ENCODE measurements around the gene CLPSL2.

The CLPSL2 gene

DNA sequence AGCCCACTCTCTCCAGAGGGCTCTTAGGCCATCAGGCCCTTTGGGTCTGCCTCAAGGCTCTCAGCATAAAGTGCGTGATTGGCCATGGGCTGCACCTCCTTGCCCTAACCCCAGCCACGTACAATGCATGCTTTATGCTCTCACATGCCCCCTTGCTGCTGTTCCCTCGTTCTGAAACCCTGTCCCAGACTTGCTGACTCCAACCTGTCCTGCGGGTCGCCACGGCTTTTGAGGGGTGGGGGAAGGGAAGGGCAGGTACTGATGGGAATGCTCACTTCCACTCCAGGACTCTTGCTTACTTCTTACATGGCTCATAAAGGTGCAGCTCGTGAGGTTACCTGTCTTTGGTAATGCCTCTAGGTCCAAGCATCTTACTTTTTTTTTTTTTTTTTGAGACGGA lies 33.6 kb upstream of the CLPSL2 start:
- no peak overlapping the region for H3K9ac ChIP-seq (ENCODE audit: low read length)

DNA sequence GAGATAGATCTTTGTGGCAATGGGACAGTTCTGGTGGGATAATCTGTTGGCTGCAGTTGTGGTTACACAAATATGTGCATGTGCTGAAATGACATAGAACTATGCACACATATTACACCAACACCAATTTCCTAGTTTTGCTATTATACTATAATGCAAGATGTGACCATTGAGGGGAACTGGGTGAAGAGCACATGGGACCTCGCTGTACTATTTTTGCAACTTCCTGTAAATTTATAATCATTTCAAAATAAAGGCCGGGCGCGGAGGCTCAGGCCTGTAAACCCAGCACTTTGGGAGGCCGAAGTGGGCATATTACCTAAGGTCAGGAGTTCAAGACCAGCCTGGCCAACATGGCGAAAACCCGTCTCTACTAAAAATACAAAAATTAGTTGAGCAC lies 30.9 kb upstream of the CLPSL2 start:
- no peak overlapping the region for H2AFZ ChIP-seq (ENCODE audit: low read length)
- no peak overlapping the region for H3K4me2 ChIP-seq (ENCODE audit: low read length)
- H3K27me3 ChIP-seq (ENCODE audit: insufficient read depth, low read length) = peaks cover 6% of the 10 kb centered on the region; the same call in 1 of the 2 replicates
- H3K79me2 ChIP-seq (ENCODE audit: insufficient read depth, low read length) = no peaks in the 10 kb centered on the region
- no peaks in the 10 kb centered on the region for H4K20me1 ChIP-seq (ENCODE audit: insufficient read depth, low read length)
- no peaks in the 10 kb centered on the region for H3K4me1 ChIP-seq (ENCODE audit: insufficient read depth, low read length, severe bottlenecking)
- no peaks in the 10 kb centered on the region for H3F3A ChIP-seq (ENCODE audit: insufficient read depth, low read length)
- peaks cover 5% of the 10 kb centered on the region; the same call in 1 of the 2 replicates for H3K36me3 ChIP-seq (ENCODE audit: insufficient read depth, low read length)
- H3K9me3 ChIP-seq (ENCODE audit: low read length) = 0 out of 2 replicates have a peak, but pooled peaks cover 6% of the 10 kb centered on the region
- no peak overlapping the region for H3K4me3 ChIP-seq (ENCODE audit: low read depth, low read length, poor library complexity, severe bottlenecking)
- TF ChIP-seq, protein P1, sequence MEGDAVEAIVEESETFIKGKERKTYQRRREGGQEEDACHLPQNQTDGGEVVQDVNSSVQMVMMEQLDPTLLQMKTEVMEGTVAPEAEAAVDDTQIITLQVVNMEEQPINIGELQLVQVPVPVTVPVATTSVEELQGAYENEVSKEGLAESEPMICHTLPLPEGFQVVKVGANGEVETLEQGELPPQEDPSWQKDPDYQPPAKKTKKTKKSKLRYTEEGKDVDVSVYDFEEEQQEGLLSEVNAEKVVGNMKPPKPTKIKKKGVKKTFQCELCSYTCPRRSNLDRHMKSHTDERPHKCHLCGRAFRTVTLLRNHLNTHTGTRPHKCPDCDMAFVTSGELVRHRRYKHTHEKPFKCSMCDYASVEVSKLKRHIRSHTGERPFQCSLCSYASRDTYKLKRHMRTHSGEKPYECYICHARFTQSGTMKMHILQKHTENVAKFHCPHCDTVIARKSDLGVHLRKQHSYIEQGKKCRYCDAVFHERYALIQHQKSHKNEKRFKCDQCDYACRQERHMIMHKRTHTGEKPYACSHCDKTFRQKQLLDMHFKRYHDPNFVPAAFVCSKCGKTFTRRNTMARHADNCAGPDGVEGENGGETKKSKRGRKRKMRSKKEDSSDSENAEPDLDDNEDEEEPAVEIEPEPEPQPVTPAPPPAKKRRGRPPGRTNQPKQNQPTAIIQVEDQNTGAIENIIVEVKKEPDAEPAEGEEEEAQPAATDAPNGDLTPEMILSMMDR (IDR thresholded peaks at IDR 0.05; ENCODE audit: low read length) = no peak
- no peak for TF ChIP-seq EZH2 (IDR thresholded peaks at IDR 0.05; ENCODE audit: borderline replicate concordance, low read length)
- no peak overlapping the region for H3K9ac ChIP-seq (ENCODE audit: low read length)
- H3K9me2 ChIP-seq (ENCODE audit: low read depth, low read length) = no peaks in the 10 kb centered on the region
- H3K27ac ChIP-seq (ENCODE audit: low read depth, low read length, poor library complexity, severe bottlenecking) = no peak overlapping the region

More for the DNA sequence above, 33.6 kb upstream of the CLPSL2 start:
- no peaks in the 10 kb centered on the region for H4K20me1 ChIP-seq (ENCODE audit: insufficient read depth, low read length)
- no peak overlapping the region for H3K4me2 ChIP-seq (ENCODE audit: low read length)
- no peaks in the 10 kb centered on the region for H3K9me2 ChIP-seq (ENCODE audit: low read depth, low read length)
- TF ChIP-seq, protein P1 (IDR thresholded peaks at IDR 0.05; ENCODE audit: low read length) = no peak
- TF ChIP-seq EZH2 (IDR thresholded peaks at IDR 0.05; ENCODE audit: borderline replicate concordance, low read length) = no peak
- H3K9me3 ChIP-seq (ENCODE audit: low read length) = 0 out of 2 replicates have a peak, but pooled peaks cover 4% of the 10 kb centered on the region
- no peak overlapping the region for H2AFZ ChIP-seq (ENCODE audit: low read length)
- H3K27ac ChIP-seq (ENCODE audit: low read depth, low read length, poor library complexity, severe bottlenecking) = no peak overlapping the region
- peaks cover 3% of the 10 kb centered on the region; the same call in 1 of the 2 replicates for H3K36me3 ChIP-seq (ENCODE audit: insufficient read depth, low read length)
- H3K4me1 ChIP-seq (ENCODE audit: insufficient read depth, low read length, severe bottlenecking) = no peaks in the 10 kb centered on the region
- no peaks in the 10 kb centered on the region for H3K79me2 ChIP-seq (ENCODE audit: insufficient read depth, low read length)
- no peak overlapping the region for H3K4me3 ChIP-seq (ENCODE audit: low read depth, low read length, poor library complexity, severe bottlenecking)
- no peaks in the 10 kb centered on the region for H3F3A ChIP-seq (ENCODE audit: insufficient read depth, low read length)
- H3K27me3 ChIP-seq (ENCODE audit: insufficient read depth, low read length) = no peaks in the 10 kb centered on the region; the same call in 1 of the 2 replicates

DNA sequence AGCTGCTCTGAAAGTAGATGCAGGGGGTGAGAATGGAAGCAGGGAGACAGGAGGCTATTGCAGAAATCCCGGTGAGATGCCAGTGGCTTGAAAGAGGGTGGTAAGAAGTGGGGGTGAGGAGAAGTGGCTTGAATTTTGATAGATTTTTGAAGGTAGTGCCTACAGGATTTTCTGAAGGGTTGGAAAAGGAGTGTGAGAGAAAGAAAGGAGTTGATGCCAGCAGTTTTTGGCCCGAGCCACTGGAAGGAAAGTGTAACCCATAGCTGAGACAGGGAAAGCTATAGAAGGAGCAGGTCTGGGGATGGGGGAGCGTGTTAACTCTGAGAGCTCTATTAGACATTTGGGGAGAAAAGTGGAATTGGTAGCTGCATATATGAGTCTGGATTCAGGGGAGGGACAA lies 29.9 kb upstream of the CLPSL2 start:
- Histone ChIP-seq H3K9ac (ENCODE audit: low read length) (no peak overlapping the region), H3K79me2 (ENCODE audit: insufficient read depth, low read length) (no peaks in the 10 kb centered on the region), H3F3A (ENCODE audit: insufficient read depth, low read length) (no peaks in the 10 kb centered on the region), H4K20me1 (ENCODE audit: insufficient read depth, low read length) (no peaks in the 10 kb centered on the region), H2AFZ (ENCODE audit: low read length) (no peak overlapping the region), H3K4me2 (ENCODE audit: low read length) (no peak overlapping the region), H3K9me2 (ENCODE audit: low read depth, low read length) (no peaks in the 10 kb centered on the region), H3K4me3 (ENCODE audit: low read depth, low read length, poor library complexity, severe bottlenecking) (no peak overlapping the region), H3K4me1 (ENCODE audit: insufficient read depth, low read length, severe bottlenecking) (no peaks in the 10 kb centered on the region), H3K27me3 (ENCODE audit: insufficient read depth, low read length) (peaks cover 6% of the 10 kb centered on the region; the same call in 1 of the 2 replicates), H3K27ac (ENCODE audit: low read depth, low read length, poor library complexity, severe bottlenecking) (no peak overlapping the region), H3K9me3 (ENCODE audit: low read length) (0 out of 2 replicates have a peak, but pooled peaks cover 6% of the 10 kb centered on the region), H3K36me3 (ENCODE audit: insufficient read depth, low read length) (peaks cover 5% of the 10 kb centered on the region; the same call in 1 of the 2 replicates)
- TF ChIP-seq EZH2 (IDR thresholded peaks at IDR 0.05; ENCODE audit: borderline replicate concordance, low read length) = no peak
- TF ChIP-seq, protein P1 (IDR thresholded peaks at IDR 0.05; ENCODE audit: low read length) = no peak
